GM12875 (cell line): ENCODE measurements around the gene ZFYVE19.

ENCODE experiments used
- H3K4me3 ChIP-seq: one replicate; pipeline ENCODE4 v1.5.1; 2011; ENCODE audit warnings: low read depth, low read length, control low read depth
- TF ChIP-seq, protein P1 (sequence below): IDR thresholded peaks from 2 replicates; pipeline ENCODE4 v1.5.1; 2011; ENCODE audit warnings: low read depth, mild to moderate bottlenecking, control low read depth, inconsistent platforms, low read length, moderate library complexity, borderline replicate concordance; ENCODE audit not compliant: insufficient read depth

The ZFYVE19 gene

DNA sequence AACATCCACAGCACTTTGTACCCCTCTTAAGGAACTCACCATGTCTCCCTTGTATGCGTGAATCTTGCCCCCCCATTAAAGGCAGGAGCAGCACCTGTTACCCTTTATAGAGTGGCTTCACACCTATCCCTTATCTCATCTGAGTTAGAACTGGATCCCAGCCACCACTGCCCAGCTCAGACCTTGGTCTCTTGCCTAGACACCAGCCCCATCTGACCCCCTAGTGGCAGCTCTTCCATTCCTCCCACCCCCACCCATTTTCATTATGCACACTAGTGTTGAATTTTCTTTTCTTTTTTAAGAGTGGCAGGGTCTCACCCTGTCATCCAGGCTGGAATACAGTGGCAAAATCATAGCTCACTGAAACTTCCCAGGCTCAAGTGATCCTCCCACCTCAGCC lies 3.2 kb upstream of the ZFYVE19 start:
- TF ChIP-seq, protein P1, sequence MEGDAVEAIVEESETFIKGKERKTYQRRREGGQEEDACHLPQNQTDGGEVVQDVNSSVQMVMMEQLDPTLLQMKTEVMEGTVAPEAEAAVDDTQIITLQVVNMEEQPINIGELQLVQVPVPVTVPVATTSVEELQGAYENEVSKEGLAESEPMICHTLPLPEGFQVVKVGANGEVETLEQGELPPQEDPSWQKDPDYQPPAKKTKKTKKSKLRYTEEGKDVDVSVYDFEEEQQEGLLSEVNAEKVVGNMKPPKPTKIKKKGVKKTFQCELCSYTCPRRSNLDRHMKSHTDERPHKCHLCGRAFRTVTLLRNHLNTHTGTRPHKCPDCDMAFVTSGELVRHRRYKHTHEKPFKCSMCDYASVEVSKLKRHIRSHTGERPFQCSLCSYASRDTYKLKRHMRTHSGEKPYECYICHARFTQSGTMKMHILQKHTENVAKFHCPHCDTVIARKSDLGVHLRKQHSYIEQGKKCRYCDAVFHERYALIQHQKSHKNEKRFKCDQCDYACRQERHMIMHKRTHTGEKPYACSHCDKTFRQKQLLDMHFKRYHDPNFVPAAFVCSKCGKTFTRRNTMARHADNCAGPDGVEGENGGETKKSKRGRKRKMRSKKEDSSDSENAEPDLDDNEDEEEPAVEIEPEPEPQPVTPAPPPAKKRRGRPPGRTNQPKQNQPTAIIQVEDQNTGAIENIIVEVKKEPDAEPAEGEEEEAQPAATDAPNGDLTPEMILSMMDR: 0 out of 2 replicates have a peak, but pooled peaks have one; percentile 9
- H3K4me3 ChIP-seq: no peak overlapping the region

DNA sequence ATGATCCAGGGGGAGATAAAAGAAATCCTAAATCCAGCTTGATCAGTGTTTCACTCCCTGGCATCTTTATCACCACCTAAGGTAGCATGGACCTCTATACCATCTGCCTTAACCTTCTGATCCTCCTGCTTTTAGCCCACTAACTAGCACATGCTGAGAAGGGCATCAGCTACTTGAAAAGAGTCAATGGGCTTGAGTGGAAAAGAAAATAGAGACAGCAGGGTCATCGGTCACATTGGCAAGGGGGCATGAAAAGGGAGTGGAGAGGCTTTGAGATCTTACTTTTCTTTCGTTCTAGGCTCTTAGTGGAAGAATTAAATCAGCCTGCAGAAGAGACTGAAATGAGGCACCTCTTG lies 239 bp upstream of the ZFYVE19 start:
- TF ChIP-seq, protein P1: no peak
- peak overlapping the region; percentile 69 for H3K4me3 ChIP-seq

DNA sequence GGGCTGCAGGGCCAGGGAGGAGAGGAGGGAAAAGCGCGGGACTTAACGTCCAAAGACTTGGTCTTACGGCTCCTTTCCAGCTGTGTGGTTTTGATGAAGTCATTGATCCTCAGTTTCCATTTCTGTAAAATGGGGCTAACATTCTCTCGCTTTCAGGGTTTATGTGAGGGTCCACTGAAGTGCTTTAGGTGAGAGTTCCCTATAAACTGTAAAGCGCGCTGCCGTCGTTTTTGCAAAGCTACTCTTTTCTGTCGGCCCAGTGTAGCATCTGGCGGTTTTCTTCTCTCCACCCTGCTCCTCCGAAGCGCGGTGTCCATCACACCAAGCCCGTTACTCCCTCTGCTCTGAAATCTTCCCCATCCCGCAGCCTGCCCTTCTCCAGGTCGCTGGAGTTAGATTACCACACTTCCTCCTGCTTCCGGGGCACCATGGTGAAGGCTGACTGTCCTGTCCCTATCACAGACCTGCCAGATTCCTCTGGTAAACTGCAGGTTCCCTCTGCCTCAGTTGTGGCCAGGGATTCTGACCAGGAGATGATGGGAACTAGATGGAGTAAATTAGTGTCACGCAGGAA lies 1.1 kb downstream of the ZFYVE19 start:
- peak overlapping the region; percentile 69 for H3K4me3 ChIP-seq
- TF ChIP-seq, protein P1: no peak

DNA sequence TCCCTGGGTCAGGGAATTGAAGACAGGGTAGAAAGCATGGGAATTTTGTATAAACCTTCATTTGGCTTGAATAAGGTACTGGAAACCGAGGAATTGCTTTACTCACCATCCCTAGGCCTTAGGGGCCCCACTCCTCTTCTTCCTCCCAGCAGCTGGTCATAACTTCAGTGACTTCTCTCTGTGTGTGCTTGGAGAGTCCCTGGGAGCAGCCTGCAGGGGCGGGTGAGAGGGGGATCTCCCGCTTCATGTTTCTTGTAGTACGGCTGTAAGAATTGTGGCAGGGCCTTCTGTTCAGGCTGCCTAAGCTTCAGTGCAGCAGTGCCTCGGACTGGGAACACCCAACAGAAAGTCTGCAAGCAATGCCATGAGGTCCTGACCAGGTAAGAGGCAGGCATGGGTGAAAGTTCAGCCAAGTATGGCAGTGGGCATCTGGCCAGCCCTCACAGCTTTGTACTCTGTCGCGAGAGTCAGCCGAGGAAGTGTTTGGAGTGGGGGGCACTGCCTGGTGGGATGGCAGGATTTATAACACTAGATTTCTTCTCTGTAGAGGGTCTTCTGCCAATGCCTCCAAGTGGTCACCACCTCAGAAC lies 2.1 kb downstream of the ZFYVE19 start:
- TF ChIP-seq, protein P1: no peak
- H3K4me3 ChIP-seq: no peak overlapping the region

- no peak overlapping the region for H3K4me3 ChIP-seq
- TF ChIP-seq, protein P1: no peak
Measured at GRCh38 chr15:40812721-40813425, 6.0 kb downstream of the ZFYVE19 start.

DNA sequence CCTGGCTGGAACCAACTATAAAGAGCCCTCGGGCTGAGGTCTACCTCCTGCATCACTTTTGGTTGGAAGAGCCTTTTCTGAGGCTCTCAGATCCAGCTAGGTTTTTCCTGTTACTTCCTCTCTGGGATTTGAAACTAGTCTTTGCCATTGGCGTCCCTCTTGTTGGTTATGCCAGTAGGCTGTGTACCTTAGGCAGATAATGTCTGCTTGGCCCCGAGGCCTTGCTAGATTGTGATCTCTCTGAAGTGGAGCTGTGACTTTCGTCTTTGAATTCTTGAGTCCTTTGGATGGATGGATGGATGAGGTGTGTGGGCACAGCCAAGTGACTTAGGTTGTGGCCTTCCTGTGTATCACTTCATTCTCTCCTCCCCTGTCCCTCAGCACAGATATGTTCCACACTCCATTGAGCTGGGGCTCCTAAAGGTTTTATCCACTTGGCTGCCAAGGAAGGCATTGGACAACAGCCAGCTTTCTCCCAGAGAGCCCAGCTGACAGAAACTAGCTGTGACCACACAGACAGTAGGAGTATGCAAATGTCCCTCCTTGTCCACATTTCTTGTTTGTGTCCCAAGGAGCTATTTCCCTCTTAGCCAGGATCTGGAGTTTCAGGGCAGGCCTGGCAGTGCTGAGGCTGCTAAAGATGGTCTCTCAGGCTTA lies 8.3 kb downstream of the ZFYVE19 start:
- TF ChIP-seq, protein P1: no peak
- H3K4me3 ChIP-seq: no peak overlapping the region
